Measurements from ENCODE around the gene SF3A1. TPM values are rescaled to one million over a fixed set of nuclear protein-coding genes. Genes with fewer than 3 reads are reported as not detected.

SF3A1 gene
- total and polyA plus RNA-seq, 9 of the 15 experiments (the other 6 are each of a cell fraction or from before 2014, with no cell fraction given): 6.7 to 228 (median 13.0) TPM

GRCh38 chr22:30356449-30357235 is at the start of gene SF3A1, which contains the start of gene CCDC157 (continued):
- TF ChIP-seq, protein P1, sequence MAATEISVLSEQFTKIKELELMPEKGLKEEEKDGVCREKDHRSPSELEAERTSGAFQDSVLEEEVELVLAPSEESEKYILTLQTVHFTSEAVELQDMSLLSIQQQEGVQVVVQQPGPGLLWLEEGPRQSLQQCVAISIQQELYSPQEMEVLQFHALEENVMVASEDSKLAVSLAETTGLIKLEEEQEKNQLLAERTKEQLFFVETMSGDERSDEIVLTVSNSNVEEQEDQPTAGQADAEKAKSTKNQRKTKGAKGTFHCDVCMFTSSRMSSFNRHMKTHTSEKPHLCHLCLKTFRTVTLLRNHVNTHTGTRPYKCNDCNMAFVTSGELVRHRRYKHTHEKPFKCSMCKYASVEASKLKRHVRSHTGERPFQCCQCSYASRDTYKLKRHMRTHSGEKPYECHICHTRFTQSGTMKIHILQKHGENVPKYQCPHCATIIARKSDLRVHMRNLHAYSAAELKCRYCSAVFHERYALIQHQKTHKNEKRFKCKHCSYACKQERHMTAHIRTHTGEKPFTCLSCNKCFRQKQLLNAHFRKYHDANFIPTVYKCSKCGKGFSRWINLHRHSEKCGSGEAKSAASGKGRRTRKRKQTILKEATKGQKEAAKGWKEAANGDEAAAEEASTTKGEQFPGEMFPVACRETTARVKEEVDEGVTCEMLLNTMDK (IDR thresholded peaks at IDR 0.05; ENCODE audit: borderline replicate concordance, insufficient read depth, low read depth, low read length, poor library complexity, severe bottlenecking): no peak
- no peak for TF ChIP-seq AFF1 (IDR thresholded peaks at IDR 0.05; ENCODE audit: low read depth in 1 of 2, partially characterized antibody in 2 of 2)
- TF ChIP-seq PHB (CRISPR knock-in tag; IDR thresholded peaks at IDR 0.05): no peak
- TF ChIP-seq ZFP30 (CRISPR knock-in tag; IDR thresholded peaks at IDR 0.05; ENCODE audit: borderline replicate concordance): no peak
- TF ChIP-seq CAMTA2 (CRISPR knock-in tag; conservative IDR thresholded peaks at IDR 0.05): no peak
- no peak for TF ChIP-seq MYBL2 (IDR thresholded peaks at IDR 0.05; ENCODE audit: low read depth)
- no peak for TF ChIP-seq MYBL2 (CRISPR knock-in tag; IDR thresholded peaks at IDR 0.05; ENCODE audit: borderline replicate concordance)
- TF ChIP-seq ZNF76 (CRISPR knock-in tag; IDR thresholded peaks at IDR 0.05; ENCODE audit: borderline replicate concordance): no peak
- TF ChIP-seq ZNF263 (CRISPR knock-in tag; IDR thresholded peaks at IDR 0.05; ENCODE audit: borderline replicate concordance): no peak
- no peak; the same call in 1 of the 2 replicates for TF ChIP-seq ZNF511 (CRISPR knock-in tag; IDR thresholded peaks at IDR 0.05)
- no peak for TF ChIP-seq GTF2A2 (tag; IDR thresholded peaks at IDR 0.05)
- no peak for TF ChIP-seq POLR2AphosphoS5 (IDR thresholded peaks at IDR 0.05; ENCODE audit: control insufficient read depth, insufficient read depth, low read depth, low read length)
- TF ChIP-seq MEF2D (tag; conservative IDR thresholded peaks at IDR 0.05; ENCODE audit: low read depth): no peak
- TF ChIP-seq RBM39 (optimal IDR thresholded peaks at IDR 0.05; ENCODE audit: low read depth, low read length): no peak
- no peak for TF ChIP-seq POU5F1 (IDR thresholded peaks at IDR 0.05; ENCODE audit: borderline replicate concordance, low read depth, low read length, partially characterized antibody)
- TF ChIP-seq DPF2 (IDR thresholded peaks at IDR 0.05): no peak
- TF ChIP-seq ZNF395 (CRISPR knock-in tag; IDR thresholded peaks at IDR 0.05): 0 out of 2 replicates have a peak, but pooled peaks have one; percentile 7

Data from K562 (cell line).